ENCODE results near the gene OR8B2.
"Not testable (repeated sequence)": the region's sequence is repeated elsewhere in the genome, so short reads cannot be mapped to it uniquely, and the experiment has no call there.

Gene OR8B2, protein sequence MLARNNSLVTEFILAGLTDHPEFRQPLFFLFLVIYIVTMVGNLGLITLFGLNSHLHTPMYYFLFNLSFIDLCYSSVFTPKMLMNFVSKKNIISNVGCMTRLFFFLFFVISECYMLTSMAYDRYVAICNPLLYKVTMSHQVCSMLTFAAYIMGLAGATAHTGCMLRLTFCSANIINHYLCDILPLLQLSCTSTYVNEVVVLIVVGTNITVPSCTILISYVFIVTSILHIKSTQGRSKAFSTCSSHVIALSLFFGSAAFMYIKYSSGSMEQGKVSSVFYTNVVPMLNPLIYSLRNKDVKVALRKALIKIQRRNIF

DNA sequence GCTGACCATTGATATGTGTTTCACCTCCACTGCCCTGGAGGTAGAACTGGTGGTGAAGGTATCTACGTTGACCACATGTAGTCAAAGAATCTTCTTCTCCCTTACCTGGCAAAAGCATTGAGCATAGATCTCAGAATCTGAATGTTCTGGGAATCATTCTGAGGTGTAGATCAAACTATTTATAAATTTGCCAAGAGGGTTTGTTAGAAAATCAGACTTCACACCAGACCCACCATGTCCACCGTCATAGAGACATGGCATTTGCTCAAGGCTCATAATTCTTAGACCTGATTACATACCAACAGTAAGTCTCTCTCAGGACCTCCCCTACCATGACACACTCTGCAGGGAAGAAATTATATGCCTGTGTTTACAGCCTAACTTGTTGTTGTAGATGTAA is at the start of gene OR8B2:
Gene OR8B2 (minus strand): TSS at position 101 of the 400 bp plus-strand sequence. CDS start 1,156 bp downstream, outside the sequence.
- DNase-seq, result no peak

DNA sequence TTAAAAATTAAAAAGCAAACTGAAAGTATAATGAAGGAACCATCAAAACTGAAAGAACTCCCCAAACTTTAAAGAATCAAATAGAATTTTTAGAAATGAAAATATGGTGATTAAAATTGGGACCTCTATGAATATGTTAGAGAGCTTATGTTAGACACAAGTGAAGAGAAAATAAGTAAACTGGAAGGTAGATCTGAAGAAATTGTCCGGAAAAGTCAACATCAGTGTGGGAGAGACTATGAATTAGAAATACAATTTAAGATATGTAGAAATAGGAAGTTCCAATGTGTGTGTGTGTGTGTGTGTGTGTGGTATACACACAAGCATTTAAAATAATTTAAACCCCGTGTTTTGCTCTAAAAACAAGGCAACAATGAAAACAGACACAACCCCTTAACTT is 45.3 kb upstream of the OR8B2 start:
- no peak for DNase-seq

DNA sequence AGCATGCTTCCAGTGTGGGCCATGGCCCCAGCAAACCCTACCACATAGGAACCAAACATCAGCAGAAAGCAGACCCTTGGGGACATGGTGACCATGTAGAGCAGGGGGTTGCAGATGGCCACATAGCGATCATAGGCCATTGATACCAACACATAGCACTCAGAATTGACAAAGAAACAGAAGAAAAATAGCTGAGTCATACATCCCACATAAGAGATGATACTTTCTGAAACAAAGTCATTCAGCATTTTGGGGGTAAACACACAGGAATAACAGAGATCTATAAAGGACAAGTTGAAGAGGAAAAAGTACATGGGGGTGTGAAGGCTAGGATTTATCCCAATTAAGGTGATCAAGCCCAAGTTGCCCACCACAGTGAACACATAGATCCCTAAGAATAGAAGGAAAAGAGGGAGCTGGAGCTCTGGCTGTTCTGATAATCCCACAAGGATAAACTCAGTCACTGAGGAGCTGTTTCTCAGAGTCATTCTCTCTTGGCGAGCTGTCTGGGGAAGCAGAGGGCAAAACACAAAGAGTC is 40.2 kb upstream of the OR8B2 start, which contains the start of gene OR8B4:
Gene OR8B4 (minus strand): TSS at position 488 of the 538 bp plus-strand sequence. CDS start 0 bp downstream, at position 488.
- no peak for DNase-seq

DNA sequence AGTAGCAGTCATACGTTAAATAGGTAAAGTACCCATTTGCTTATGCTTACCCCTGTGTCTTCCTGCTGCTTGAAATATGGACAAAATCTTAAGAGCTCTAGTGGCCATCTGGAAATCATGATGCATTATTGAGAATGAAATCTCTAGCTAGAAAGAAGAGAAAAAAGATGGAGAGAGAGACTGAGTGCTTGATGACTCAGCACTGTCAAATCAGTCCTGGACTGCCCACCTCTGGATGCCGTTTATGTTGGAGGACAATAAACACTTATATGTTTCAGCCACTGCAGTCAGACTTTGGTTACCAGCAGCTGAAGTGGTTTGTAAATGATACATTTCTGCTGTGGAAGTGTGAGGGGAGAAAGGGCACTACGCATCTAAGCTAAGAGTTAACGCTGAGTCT is 36.7 kb upstream of the OR8B2 start:
- DNase-seq, result no peak

DNA sequence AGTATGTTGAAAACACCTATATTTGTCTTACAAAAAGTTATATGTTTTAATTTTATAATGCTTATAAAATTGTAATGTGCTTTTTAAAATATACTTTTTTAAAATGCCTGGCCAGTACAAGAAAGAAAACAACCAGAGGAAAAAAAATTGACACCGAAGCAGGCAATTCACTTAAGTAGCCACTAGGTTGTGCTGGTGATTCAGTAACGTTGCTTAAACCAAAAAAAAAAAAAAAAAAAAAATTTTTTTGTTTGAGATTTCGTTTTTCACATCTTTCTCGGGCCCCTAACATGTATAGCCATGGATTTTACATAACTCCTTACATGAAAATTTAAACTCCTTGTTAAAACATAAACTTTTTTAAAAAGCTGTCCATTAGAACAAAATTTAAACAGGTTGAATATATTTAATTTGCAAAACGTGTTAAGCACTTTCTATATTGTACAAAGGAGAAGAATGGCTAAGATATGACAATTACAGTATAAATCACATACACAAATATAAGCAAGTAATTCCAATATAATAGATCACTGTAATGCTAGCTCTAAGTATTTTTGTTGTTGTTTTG is 31.1 kb upstream of the OR8B2 start:
- DNase-seq, result no peak

DNA sequence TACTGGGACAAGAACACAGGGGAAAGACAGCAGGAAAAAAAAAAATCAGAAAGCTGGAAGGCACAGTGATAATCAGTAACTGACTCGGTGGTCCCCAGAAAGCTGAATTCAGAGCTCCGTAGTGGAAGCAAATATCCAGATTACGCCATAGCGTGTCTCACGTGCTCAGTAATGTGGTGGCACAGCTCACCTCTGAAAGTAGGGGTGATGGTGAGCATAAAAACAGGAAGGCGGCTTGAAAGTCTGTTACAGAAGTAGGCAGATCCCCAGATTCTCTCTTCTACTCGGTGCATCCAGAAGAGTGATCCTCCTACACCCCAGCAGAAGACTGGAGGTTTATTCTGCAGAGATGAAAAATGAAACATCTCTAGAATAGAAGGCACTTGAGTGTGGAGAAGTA is 25.6 kb upstream of the OR8B2 start:
- no peak for DNase-seq

DNA sequence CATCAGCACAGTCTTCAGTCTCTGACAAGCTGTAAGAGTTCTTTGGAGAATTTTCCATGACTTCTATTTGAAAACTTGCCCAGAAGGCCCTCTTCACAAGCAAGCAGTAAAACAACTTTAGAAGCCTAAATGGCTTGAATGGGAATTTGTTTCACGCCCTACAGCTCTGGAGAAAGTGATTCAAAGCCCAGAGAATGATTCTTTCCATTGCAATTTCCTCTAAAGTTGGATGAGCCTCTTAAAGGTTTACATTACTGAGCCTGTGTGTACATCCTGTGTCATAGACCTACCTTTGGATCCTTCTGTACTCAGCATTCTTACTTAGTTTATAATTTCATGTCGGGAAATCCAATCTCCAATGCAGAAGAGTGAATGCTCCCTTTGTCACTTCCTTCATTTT is 21.3 kb upstream of the OR8B2 start:
- no peak for DNase-seq

DNA sequence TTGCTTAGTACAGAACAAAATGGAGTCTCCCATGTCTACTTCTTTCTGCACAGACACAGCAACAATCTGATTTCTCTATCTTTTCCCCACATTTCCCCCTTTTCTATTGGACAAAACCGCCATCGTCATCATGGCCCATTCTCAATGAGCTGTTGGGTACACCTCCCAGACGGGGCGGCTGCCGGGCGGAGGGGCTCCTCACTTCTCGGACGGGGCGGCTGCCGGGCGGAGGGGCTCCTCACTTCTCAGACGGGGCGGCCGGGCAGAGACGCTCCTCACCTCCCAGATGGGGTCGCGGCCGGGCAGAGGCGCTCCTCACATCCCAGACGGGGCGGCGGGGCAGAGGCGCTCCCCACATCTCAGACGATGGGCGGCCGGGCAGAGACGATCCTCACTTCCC is 18.9 kb upstream of the OR8B2 start:
- not testable (repeated sequence) for DNase-seq

DNA sequence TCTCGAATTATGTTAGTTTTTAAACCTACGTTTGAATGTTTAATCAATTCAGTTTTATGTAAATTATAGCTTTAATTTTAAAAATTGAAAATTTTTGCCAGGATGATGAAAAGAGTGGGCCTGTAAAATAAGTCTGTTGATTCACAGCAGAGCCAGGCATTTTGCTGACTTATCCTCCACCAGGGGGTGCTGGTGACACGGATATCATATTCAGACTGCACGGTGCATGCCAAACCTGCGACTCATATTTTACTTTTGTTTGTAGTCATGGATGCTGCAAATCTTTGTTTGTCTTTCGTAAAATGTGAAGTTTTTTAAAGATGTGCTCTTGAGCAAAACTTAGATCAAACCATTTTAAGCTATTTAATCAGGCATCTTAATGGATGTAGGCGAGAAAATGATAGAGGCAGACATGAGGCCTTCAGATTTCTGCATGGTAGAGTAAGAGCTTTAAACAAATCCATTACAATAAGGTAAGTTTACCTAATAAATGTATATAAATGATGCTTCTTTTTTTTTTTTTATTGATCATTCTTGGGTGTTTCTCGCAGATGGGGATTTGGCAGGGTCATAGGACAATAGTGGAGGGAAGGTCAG is 18.1 kb upstream of the OR8B2 start:
- peak in 3 of 14 donors; percentile 0 to 2 (median 2) for DNase-seq

DNA sequence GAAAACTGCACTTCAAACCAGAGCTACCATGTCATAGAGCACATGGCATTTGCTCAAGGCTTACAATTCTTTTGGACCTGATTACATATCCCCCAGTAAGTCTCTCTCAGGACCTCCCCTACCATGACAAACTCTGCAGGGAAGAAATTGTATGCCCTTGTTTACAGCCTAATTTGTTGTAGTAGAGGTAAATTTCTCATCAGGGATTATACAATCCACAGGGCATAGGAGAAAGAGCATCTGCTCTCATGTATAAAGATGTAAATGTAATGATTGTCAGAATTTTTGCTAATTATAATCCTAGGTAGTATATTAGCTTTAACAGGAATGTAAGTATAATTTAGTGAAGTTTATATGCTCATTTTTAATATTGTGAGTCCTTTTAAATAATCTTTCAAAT is 14.6 kb upstream of the OR8B2 start, which contains the start of gene OR8B3:
Gene OR8B3 (minus strand): TSS at position 101 of the 400 bp plus-strand sequence. CDS start 1,673 bp downstream, outside the sequence.
- no peak for DNase-seq

DNA sequence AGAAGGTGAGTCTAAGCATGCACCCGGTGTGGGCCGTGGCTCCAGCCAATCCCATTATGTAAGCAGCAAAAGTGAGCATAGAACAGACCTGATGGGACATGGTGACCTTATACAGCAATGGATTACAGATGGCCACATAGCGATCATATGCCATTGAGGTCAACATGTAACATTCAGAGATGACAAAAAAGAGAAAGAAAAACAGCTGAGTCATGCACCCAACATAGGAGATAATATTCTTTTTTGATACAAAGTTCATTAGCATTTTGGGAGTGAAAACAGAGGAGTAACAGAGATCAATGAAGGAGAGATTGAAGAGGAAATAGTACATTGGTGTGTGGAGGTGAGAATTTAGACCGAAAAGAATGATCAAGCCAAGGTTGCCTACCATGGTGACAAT is 12.5 kb upstream of the OR8B2 start:
- not testable (repeated sequence) for DNase-seq

DNA sequence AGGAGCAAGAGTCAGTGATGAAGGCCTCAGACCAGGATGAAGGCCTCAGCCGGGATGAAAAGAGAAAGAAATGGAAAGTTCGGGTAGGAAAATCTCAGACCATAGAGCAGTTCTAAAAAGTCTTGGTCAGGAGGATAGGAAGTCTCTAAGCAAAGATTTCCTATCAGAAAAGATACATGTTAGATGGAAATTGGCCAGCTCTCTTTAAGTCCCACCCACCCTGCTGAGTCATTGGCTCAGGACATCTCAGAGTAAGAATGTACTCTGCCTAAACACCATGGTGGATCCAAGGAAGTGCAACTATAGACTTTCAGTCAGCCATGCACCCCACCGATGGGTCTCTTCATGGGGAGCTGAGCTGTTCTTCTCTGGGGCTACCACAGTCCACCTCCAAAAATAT is 10.1 kb upstream of the OR8B2 start:
- DNase-seq, result no peak

DNA sequence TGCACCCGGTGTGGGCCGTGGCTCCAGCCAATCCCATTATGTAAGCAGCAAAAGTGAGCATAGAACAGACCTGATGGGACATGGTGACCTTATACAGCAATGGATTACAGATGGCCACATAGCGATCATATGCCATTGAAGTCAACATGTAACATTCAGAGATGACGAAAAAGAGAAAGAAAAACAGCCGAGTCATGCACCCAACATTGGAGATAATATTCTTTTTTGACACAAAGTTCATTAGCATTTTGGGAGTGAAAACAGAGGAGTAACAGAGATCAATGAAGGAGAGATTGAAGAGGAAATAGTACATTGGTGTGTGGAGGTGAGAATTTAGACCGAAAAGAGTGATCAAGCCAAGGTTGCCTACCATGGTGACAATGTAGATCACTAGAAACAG is 1.4 kb downstream of the OR8B2 start:
- DNase-seq, result not testable (repeated sequence)

DNA sequence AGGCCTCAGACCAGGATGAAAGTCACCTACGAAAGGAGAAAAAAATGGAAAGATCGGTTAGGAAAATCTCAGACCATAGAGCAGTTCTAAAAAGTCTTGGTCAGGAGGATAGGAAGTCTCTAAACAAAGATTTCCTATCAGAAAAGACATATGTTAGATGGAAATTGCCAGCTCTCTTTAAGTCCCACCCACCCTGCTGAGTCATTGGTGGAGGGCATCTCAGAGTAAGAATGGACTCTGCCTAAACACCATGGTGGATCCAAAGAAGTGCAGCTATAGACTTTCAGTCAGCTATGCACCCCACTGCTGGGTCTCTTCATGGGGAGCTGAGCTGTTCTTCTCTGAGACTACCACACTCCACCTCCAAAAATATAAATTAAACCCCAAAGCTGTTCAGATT is 3.7 kb downstream of the OR8B2 start:
- no peak for DNase-seq

DNA sequence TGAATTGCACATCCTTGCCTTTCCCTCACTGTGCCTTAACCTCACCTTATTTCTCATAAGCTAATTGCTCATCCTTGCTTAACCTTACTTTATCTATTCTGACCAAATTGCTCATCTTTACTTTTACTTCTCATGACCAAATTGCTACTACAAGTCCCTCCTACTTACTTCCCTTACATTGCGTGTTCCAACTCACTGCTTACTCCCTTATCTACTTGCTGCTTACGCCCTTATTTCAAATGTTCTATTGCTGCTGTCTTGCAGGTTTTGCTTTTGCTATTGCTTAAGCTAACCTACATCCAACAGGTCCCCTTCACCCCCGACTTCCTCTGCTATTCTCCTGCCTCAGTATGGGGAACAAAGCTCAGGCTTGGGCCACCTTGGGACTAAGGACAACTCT is 8.0 kb downstream of the OR8B2 start:
- DNase-seq, result no peak

DNA sequence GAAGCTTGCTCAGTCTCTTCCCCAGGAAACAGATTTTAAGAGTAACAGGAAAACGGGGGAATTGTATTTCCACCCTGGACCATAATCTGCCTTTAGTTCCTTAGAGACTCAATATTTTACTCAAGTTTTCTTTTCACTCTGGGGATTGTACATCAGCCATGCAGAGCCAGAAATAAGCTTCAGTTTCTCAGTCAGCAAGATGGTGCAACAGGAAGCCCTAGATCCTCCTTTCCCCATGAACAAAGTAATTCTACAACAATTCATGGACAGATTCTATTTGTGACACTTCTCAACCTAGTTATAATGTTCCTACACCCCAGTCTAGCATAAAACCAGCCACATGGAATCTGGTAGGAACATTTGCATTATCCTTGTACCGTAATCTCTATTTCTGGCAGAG is 24.7 kb downstream of the OR8B2 start:
- no peak for DNase-seq

DNA sequence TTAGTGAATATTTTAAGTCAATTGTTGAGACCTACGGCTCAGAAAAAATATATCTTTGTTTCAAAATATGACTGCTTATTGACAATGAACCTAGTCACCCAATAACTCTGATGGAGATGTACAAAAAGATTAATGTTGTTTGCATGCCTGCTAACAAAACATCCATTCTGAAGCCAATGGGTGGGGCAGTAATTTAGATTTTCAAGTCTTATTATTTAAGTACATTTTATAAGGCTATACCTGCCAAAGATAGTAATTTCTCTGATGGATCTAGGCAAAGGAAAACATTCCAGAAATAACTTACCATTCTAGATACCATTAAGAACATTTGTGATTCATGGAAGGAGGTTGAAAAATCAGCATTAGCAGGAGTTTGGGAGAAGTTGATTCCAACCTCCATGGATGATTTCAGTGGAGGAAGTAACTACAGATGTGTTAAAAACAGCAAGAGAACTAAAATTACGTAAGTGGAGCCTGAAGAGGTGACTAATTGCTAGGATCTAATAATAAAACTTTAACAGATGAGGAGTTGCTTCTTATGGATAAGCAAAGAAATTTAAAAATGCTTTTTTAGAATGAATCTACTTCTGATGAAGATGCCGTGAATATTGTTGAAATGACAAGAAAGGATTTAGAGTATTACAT is 37.9 kb downstream of the OR8B2 start:
- DNase-seq, result no peak

DNA sequence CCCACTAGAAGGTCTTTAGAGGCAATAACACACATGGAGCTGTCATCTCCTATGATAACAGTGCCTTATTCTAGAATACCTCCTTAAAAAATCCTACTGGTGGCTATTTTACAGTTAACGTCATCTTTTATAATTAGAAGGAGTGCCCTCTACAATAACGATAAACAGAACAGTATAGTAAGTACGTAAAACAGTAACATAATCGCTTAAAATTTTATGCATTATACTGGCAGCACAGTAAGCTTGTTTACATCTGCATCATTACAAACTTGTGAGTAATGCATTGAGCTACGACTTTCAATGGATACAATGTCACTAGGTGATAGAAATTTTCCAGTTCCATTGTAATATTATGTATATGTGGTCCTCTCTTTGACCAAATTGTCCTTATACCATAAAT is 40.0 kb downstream of the OR8B2 start:
- DNase-seq, result no peak

DNA sequence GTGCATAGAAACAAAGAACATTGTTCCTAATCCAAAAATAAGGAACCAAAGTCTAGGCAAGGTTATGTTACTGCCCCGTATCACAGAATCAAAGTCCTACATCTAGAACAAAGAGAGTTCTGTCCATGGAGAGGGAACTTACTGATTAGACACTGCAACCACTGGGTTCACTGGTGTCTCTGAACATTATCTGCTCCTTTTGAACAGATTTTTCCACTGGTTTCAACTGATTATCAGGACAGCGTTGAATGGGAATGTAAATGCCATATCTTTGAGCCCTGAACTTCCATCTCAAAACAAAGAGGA is 44.2 kb downstream of the OR8B2 start:
- no peak for DNase-seq

DNA sequence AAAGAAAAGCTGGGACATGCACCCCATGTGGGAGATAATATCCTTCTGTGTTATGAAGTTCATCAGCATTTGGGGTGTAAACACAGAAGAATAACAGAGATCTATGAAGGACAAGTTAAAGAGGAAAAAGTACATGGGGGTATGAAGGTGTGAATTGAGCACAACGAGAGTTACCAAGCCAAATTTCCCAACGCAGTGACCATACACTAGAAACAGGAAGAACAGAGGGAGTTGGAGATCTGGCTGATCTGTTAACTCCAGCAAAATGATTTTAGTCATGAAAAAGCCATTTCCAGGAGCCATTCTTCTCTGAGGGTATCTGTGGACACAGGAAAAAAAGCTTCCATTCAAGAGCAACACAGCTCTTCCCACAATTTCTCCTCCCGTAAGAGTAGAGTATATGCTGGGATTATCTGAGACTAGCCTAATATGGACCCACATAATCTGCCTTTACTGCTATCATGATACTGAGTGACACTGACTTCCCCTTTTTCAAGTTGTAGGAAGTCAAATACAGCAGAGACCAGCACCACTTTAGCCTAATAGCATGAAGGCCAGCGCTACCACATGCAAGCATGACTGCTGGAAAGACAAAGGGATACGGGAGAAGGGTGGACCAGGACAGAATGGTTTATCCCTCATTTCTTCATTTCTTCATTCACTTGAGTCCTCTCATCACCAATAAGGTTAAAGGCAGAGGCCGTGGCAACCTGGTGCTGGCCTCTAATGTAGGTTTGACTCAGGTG is 44.7 kb downstream of the OR8B2 start:
- no peak for DNase-seq
